ENCODE data around the gene PYROXD2. TPM values are rescaled to one million over a fixed set of nuclear protein-coding genes. Genes with fewer than 3 reads are reported as not detected.

Gene PYROXD2
- total and polyA plus RNA-seq, 2 experiments from 2014 or later, result 1.3 to 2.6 TPM

GRCh38 chr10:98461500-98461842 lies 46.5 kb upstream of the PYROXD2 start:
- DNase-seq (ENCODE audit: low spot score) (no peak), ATAC-seq (no peak)
- H3K36me3 Mint-ChIP-seq (ENCODE audit: low read depth), result no peaks in the 10 kb centered on the region
- H3K4me2 ChIP-seq, result no peak overlapping the region
- H3K36me3 ChIP-seq (ENCODE audit: insufficient read depth), result no peaks in the 10 kb centered on the region
- no peaks in the 10 kb centered on the region for H3K9me3 Mint-ChIP-seq
- peaks cover 5% of the 10 kb centered on the region for H3K27me3 Mint-ChIP-seq (ENCODE audit: insufficient read depth, low read depth, poor library complexity)
- H3K4me3 Mint-ChIP-seq, result no peak overlapping the region
- H3K27me3 ChIP-seq (ENCODE audit: insufficient read depth), result no peaks in the 10 kb centered on the region
- H2AFZ ChIP-seq, result no peak overlapping the region
- no peaks in the 10 kb centered on the region for H4K20me1 ChIP-seq (replicated peaks; ENCODE audit: insufficient read depth)
- H3K4me3 ChIP-seq, result no peak overlapping the region
- H3K4me1 ChIP-seq (ENCODE audit: insufficient read depth), result peaks cover 16% of the 10 kb centered on the region
- no peaks in the 10 kb centered on the region for H3F3A ChIP-seq (replicated peaks; ENCODE audit: low read depth)
- TF ChIP-seq JUNB (IDR thresholded peaks at IDR 0.05; ENCODE audit: unreplicated experiment) (no peak), REST (IDR thresholded peaks at IDR 0.05; ENCODE audit: unreplicated experiment) (no peak), CREB1 (CRISPR knock-in tag; IDR thresholded peaks at IDR 0.05; ENCODE audit: low read depth) (no peak), STAT1 (IDR thresholded peaks at IDR 0.05; ENCODE audit: unreplicated experiment) (no peak), EZH2phosphoT487 (IDR thresholded peaks at IDR 0.05; ENCODE audit: unreplicated experiment) (no peak), NANOG (IDR thresholded peaks at IDR 0.05; ENCODE audit: borderline replicate concordance) (no peak), ETS1 (IDR thresholded peaks at IDR 0.05) (no peak), ZNF331 (CRISPR knock-in tag; IDR thresholded peaks at IDR 0.05; ENCODE audit: low read depth) (no peak), ZNF114 (CRISPR knock-in tag; IDR thresholded peaks at IDR 0.05) (no peak), EZH2 (IDR thresholded peaks at IDR 0.05; ENCODE audit: low read depth, unreplicated experiment) (no peak), CTCF (conservative IDR thresholded peaks at IDR 0.05; ENCODE audit: low read depth in 2 of 2) (no peak)
- H3K4me1 Mint-ChIP-seq, result peaks cover 18% of the 10 kb centered on the region
- no peak overlapping the region for H3K27ac ChIP-seq (ENCODE audit: low read depth)
- H3K9me2 ChIP-seq (ENCODE audit: insufficient read depth), result no peaks in the 10 kb centered on the region
- no peaks in the 10 kb centered on the region for H3K79me2 ChIP-seq (replicated peaks; ENCODE audit: insufficient read depth)
- no peak overlapping the region for H3K27ac Mint-ChIP-seq
